ENCODE data around the gene ACO1. TPM values are rescaled to one million over a fixed set of nuclear protein-coding genes. Genes with fewer than 3 reads are reported as not detected.

The ACO1 gene
- total and polyA plus RNA-seq, 7 donors = 15.6 to 39.4 (median 27.2) TPM

GRCh38 chr9:32413424-32413823, 29.0 kb downstream of the ACO1 start:
- no peak for TF ChIP-seq CTCF (IDR thresholded peaks at IDR 0.05)
- H3K9me3 ChIP-seq = no peaks in the 10 kb centered on the region
- DNase-seq = no peak
- no peak overlapping the region for H3K4me3 ChIP-seq
- no peaks in the 10 kb centered on the region for H3K4me1 ChIP-seq
- no peak overlapping the region for H3K27ac ChIP-seq
- ATAC-seq = no peak
- intact Hi-C loops (cut with DNase I) = no loop called here
- H3K36me3 ChIP-seq (ENCODE audit: insufficient read depth in 1 of 2, low read depth in 1 of 2) = peaks cover 2 to 96% of the 10 kb centered on the region in 2 donors
- no peaks in the 10 kb centered on the region for H3K27me3 ChIP-seq (ENCODE audit: insufficient read depth in 3 of 3, low read length in 2 of 3)

- H3K36me3 ChIP-seq (ENCODE audit: insufficient read depth in 1 of 2, low read depth in 1 of 2) = peaks cover 2 to 96% of the 10 kb centered on the region in 2 donors
- WGBS, 3 donors = 85 to 95% (median 89%) methylated on average over 2 of the region's 2 CpGs
- DNase-seq (no peak), ATAC-seq (no peak)
- H3K27me3 ChIP-seq (ENCODE audit: insufficient read depth in 3 of 3, low read length in 2 of 3) = no peaks in the 10 kb centered on the region
- TF ChIP-seq CTCF (IDR thresholded peaks at IDR 0.05) = no peak
- no peak overlapping the region for H3K4me3 ChIP-seq
- H3K9me3 ChIP-seq = no peaks in the 10 kb centered on the region
- H3K27ac ChIP-seq = no peak overlapping the region
- H3K4me1 ChIP-seq = no peaks in the 10 kb centered on the region
- intact Hi-C loops (cut with DNase I) = no loop called here
Measured at GRCh38 chr9:32414856-32415255, 30.4 kb downstream of the ACO1 start.

- DNase-seq (no peak), ATAC-seq (no peak)
- Histone ChIP-seq H3K4me1 (no peaks in the 10 kb centered on the region), H3K27ac (no peak overlapping the region), H3K27me3 (ENCODE audit: insufficient read depth in 3 of 3, low read length in 2 of 3) (no peaks in the 10 kb centered on the region), H3K9me3 (no peaks in the 10 kb centered on the region), H3K4me3 (no peak overlapping the region), H3K36me3 (ENCODE audit: insufficient read depth in 1 of 2, low read depth in 1 of 2) (peaks cover 13 to 98% of the 10 kb centered on the region in 2 donors)
- intact Hi-C loops (cut with DNase I) = no loop called here
- WGBS, 3 donors = 96 to 99% (median 97%) methylated on average over 2 of the region's 2 CpGs
- no peak for TF ChIP-seq CTCF (IDR thresholded peaks at IDR 0.05)
Measured at GRCh38 chr9:32419921-32420320, 35.5 kb downstream of the ACO1 start.

GRCh38 chr9:32422237-32422806, 37.9 kb downstream of the ACO1 start:
- intact Hi-C loops (cut with DNase I) = no loop called here
- Histone ChIP-seq H3K27ac (no peak overlapping the region), H3K4me1 (no peaks in the 10 kb centered on the region), H3K4me3 (no peak overlapping the region), H3K36me3 (ENCODE audit: insufficient read depth in 1 of 2, low read depth in 1 of 2) (peaks cover 18 to 100% of the 10 kb centered on the region in 2 donors), H3K27me3 (ENCODE audit: insufficient read depth in 3 of 3, low read length in 2 of 3) (no peaks in the 10 kb centered on the region), H3K9me3 (no peaks in the 10 kb centered on the region)
- 89 to 93% (median 90%) methylated on average over 7 of the region's 7 CpGs for WGBS, 3 donors
- no peak for ATAC-seq
- TF ChIP-seq CTCF (IDR thresholded peaks at IDR 0.05) = no peak
- DNase-seq = no peak

- H3K9me3 ChIP-seq = no peaks in the 10 kb centered on the region
- DNase-seq = no peak
- no peaks in the 10 kb centered on the region for H3K27me3 ChIP-seq (ENCODE audit: insufficient read depth in 3 of 3, low read length in 2 of 3)
- no peaks in the 10 kb centered on the region for H3K4me1 ChIP-seq
- intact Hi-C loops (cut with DNase I) = no loop called here
- no peak for ATAC-seq
- TF ChIP-seq CTCF (IDR thresholded peaks at IDR 0.05) = no peak
- no peak overlapping the region for H3K27ac ChIP-seq
- H3K36me3 ChIP-seq (ENCODE audit: insufficient read depth in 1 of 2, low read depth in 1 of 2) = peaks cover 17 to 99% of the 10 kb centered on the region in 2 donors
- no peak overlapping the region for H3K4me3 ChIP-seq
- 95 to 97% (median 96%) methylated on average over 4 of the region's 4 CpGs for WGBS, 3 donors
Measured at GRCh38 chr9:32423371-32423770, 38.9 kb downstream of the ACO1 start.

Data from psoas muscle (tissue), 8 donors.